GM12872 (cell line): Measurements from ENCODE around the gene CEPT1.

Source experiments
- TF ChIP-seq, protein P1 (sequence below): IDR thresholded peaks from 3 replicates; pipeline ENCODE4 v1.5.1; 2011; ENCODE audit warnings: low read depth, mild to moderate bottlenecking, low read length, moderate library complexity; ENCODE audit not compliant: insufficient read depth

The CEPT1 gene

DNA sequence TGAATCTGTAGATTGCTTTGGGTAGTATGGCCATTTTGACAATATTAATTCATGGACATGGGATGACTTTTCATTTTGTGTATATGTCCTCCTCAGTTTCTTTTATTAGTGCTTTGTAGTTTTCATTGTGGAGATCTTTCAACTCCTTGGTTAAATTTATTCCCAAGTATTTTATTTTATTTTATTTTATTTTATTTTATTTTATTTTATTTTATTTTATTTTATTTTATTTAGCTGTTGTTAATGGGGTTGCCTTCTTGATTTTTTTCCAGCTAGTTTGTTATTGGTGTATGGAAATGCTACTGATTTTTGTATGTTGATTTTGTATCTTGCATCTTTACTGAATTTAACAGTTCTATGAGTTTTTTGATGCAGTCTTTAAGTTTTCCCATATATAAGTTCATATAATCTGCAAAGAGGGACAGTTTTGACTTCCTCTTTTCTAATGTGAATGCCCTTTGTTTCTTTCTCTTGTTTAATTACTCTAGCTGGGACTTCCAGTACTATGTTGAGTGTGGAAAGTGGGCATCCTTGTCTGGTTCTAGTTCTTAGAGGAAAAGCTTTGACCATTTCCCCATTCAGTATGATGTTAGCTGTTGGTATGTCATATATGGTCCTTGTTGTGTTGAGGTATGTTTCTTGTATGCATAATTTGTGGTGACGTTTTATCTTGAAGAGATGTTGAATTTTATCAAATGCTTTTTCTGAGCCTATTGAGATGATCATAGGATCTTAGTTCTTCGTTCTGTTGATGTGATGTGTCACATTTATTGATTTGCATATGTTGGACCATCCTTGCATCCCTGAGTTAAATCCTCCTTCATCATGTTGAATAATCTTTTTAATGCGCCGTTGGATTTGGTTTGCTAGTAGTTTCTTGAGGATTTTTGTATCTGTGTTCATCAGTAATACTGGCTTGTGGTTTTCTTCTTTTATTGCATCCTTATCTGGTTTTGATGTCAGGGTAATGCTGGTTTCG lies 14.3 kb downstream of the CEPT1 start:
- TF ChIP-seq, protein P1, sequence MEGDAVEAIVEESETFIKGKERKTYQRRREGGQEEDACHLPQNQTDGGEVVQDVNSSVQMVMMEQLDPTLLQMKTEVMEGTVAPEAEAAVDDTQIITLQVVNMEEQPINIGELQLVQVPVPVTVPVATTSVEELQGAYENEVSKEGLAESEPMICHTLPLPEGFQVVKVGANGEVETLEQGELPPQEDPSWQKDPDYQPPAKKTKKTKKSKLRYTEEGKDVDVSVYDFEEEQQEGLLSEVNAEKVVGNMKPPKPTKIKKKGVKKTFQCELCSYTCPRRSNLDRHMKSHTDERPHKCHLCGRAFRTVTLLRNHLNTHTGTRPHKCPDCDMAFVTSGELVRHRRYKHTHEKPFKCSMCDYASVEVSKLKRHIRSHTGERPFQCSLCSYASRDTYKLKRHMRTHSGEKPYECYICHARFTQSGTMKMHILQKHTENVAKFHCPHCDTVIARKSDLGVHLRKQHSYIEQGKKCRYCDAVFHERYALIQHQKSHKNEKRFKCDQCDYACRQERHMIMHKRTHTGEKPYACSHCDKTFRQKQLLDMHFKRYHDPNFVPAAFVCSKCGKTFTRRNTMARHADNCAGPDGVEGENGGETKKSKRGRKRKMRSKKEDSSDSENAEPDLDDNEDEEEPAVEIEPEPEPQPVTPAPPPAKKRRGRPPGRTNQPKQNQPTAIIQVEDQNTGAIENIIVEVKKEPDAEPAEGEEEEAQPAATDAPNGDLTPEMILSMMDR: no peak

DNA sequence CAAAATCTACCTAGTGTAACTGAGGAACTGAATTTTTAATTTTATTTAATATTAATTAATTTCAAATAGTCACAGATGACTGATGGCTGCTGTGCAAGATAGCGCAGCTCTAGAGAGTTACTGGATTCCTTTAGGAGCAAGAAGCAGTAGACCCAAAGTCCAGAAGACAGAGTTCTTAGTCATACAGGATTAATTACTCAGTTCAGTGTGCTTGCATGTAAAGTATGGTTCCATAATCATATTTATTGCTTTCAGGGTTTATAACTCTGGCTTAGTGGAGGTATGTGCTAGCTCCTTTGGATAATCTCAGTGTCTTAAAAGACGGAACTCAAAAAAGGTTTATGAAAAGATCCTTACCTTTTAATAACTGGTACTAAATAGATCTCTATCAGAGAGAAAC lies 17.4 kb downstream of the CEPT1 start:
- TF ChIP-seq, protein P1: no peak

DNA sequence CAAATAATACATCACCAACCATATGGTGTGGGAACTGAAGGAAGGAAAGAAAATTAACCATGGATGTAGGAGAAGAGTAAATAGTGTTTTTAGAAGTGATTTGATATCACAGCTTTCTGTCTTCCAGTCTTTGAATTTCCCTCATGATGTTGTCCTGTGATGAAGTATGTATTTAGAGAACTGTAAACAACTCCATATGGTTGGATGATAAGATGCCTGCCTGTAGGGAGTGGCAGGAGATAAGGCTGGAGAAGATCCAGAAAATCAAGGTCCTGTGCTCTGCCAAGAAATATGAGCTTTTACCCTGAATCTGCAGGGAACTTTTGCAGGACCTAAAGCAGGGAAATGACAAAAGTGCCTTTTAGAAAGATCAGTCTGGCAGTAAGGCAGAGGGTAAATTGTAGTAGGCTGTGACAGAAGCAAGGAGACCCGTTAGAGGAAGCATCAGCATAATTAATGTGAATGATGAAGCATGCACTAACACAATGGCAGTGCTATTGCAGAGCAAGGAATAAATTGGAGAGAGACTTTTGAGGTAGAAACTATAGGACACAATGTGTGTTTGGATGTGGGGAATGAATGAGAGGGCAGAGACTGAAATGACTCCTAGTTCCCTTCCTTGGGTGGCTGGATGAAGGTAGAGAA lies 21.9 kb downstream of the CEPT1 start:
- TF ChIP-seq, protein P1: no peak

DNA sequence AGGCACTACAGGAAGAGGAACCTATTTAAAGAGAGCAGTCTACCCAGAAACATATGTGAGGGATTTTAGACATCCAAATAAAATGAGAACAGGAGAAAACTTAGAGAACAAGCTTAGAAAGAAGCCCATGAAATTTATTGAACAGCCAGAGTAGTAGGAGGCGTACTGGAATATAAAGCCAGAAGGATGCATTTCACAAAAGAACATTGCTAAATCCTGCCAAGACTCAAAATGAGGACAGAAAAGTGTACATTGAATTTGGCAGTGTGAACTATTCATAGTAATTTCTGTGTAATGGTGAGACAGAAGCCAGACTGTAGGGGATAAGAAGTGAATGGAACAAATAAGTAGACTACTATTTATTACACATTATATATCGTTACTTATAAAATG lies 22.5 kb downstream of the CEPT1 start:
- TF ChIP-seq, protein P1: no peak

DNA sequence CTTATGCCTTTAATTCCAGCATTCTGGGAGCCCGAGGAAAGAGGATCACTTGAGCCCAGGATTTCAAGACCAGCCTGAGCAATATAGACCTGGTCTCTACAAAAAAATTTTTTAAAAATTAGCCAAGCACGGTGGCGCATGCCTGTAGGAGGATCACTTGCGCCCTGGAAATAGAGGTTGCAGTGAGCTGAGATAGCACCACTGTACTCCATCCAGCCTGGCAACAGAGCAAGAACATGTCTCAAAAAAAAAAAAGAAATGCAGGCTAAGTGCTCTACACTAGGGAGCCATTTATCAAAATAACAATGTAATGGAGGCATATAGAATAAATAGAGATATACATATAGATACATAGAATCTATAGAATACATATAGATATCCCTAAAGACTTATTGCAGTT lies 23.3 kb downstream of the CEPT1 start:
- TF ChIP-seq, protein P1: no peak

DNA sequence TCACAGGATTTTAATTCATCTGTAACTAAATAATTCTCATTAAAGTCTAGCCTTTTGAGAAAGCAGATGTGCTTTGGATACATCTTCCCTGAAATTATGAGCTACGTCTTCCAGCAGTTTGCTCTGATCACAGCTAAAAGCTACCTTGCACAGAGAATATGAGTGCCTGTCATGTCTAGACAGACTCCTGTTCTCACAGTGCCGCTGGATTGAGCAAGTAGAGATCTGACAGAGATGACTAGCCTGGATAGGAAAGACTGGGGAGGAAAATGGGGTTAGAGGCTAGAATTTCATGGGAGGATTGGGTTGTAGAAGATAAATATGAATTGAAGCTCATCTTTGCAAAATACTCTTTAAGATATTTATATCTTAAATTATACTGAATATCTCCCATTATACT lies 24.1 kb downstream of the CEPT1 start:
- TF ChIP-seq, protein P1: no peak

DNA sequence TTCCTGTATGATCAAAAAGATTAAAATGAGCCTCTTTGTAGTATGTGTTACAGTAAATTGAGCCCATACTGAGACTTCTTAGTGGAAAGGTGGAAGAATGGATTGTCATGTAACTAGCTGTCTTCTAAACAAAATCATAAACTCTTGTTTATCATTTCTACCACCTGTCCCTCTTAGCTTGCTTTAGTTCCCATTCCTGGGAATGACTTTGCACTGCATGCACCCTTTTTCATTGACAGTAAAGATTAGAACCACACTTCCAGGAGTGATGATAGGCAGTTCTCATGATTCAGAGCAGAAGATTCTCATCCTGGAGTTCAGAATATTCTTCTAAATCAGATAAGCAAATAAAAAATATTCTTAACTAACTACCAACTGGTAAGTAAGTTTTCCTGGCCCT lies 32.4 kb downstream of the CEPT1 start:
- TF ChIP-seq, protein P1: no peak
